GDM1 (cell line): ENCODE results near the gene GPR137.
"Not testable (repeated sequence)": the region's sequence is repeated elsewhere in the genome, so short reads cannot be mapped to it uniquely, and the experiment has no call there.

Experiments
- DNase-seq: peaks from one replicate; lab custom pipeline; 2025; lab: John Stamatoyannopoulos, UW

The GPR137 gene, protein sequence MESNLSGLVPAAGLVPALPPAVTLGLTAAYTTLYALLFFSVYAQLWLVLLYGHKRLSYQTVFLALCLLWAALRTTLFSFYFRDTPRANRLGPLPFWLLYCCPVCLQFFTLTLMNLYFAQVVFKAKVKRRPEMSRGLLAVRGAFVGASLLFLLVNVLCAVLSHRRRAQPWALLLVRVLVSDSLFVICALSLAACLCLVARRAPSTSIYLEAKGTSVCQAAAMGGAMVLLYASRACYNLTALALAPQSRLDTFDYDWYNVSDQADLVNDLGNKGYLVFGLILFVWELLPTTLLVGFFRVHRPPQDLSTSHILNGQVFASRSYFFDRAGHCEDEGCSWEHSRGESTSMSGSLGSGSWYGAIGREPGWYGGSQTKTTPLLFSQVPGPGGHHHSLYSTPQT

DNA sequence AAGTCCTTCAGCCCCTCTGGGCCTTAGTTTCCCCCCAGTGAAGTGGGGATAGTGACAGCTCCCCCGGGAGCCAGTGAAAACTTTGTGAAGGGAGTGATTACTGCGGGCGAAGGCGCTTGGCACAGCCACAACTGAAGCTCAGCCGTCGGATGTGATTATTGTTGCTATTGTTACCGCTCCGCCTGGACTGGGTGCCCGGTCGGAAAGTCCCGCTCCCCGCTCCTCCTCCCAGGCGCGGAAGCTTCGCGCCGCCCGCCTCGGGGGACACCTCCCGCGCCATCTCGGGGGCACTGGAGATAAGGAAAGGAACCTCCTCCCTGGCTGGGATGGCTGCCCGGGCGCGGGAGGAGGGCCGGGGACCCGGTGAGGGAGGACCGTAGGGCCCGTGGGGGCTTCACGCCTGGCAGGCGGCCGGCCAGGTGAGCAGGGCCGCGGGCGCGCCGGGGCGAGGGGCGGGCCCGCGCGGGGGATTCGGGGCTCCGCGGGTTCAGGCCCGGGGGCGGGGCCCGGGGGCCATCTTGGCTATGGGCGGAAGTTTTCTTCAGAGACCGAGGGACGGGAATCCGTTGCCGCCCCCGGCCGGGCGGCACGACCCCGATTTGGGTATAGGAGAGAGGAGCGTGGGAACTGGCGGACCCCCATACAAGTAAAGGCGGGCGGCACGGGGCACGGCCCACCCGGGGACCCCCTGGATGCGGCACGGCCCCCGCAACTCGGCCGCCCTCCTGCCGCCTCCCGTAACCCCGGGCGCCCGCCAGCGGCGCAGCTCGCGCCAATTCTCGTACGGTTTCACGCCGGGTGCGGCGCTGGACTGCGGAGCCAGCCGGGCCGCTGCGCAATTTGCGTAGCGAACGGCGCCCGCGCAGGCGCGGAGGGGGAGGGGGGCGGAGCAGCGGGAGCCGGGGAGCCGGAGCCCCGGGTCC is at the start of gene GPR137:
Gene GPR137, plus strand, starts transcription at position 887 of the 923 bp plus-strand sequence. CDS start 677 bp downstream, outside the sequence.
- DNase-seq: peak; percentile 67

DNA sequence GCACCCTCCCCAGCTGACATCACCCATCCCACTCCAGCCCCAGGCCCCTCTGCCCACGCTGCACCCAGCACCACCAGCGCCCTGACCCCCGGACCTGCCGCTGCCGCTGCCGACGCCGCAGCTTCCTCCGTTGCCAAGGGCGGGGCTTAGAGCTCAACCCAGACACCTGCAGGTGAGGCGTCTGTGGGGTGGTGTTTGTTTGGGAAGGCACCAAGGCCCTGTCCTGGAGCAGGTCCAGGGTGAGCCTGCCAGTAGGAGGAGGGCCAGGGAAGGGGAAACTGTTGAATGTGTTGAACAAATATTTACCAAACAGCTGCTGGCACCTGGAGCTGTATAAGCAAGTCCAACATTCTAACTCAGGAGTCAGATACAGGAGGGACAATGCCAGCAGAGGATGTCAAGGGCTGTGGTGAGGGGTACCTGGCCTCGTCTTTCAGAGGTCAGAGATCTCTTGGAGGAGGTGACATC is 48.1 kb upstream of the GPR137 start:
- DNase-seq: no peak

DNA sequence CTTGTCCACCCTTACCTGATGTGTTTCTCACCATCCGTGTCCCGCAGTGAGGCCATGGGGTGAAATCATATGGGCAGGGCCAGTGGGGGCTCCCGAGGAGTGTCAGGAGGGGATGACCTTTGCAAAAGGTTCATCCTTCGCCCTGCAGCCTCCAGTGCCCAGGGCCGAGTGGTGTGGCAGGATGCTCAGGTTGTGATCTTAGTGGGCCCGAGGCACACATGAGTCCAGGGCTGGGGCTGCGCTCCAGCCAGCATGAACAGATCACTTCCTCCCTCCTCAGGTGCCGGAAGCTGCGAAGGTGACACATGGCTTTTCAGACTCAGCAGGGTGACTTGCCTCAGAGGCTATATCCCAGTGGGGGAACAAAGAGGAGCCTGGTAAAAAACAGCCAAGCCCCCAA is 47.6 kb upstream of the GPR137 start:
- no peak for DNase-seq

DNA sequence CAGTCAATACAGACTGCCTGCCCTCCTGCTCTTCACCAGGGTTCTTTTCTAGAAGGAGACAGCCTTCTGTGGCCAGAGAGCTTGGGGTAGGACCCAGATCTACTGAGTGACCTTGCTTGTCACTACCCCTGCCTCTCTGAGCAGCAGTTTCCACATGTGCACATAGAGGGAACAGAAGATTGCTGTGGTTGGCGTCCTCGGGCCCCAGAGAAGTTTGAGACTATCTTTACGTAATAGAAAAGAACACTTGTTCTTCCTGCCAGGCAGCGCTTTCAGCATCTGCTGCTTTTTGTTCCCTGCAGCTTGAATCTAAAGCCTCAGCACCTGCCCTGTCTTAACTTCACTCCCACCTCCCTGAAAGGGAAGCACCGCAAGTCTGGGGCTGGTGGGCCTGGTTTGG is 46.6 kb upstream of the GPR137 start:
- DNase-seq: no peak

DNA sequence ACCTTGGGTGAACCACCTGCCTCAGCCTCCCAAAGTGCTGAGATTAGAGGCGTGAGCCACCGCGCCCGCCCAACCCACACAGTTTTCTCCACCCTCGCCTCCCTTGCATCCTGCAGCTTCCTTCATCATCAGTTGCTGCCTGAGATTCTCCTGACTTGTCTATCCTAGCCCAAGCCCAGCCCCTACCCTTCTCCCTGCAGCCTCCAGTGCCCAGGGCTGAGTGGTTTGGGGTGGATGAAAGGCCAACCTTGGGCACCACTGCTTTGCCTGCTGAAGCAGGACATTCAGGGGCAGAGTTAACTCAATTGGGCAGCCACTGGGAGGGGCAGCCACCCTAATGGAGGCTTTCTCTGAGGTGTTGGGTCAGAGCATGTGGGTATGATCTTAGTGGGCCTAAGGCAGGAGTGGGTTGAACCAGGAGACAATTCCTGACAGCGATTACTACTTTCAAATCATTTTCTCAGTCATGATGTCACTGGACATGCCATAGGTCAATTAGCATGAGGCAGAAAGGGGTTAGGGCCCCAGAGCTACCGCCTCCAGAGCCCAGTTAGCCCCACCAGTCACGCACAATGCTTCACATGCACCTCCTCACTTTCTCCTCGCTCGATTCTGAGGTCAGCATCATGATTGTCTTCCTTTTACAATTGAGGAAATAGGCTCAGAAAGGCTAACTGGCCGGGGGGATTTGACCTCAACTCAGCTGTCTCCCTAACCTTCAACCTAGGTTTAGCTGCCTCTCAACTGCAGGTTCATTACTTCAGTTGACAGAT is 45.8 kb upstream of the GPR137 start:
- DNase-seq: no peak

DNA sequence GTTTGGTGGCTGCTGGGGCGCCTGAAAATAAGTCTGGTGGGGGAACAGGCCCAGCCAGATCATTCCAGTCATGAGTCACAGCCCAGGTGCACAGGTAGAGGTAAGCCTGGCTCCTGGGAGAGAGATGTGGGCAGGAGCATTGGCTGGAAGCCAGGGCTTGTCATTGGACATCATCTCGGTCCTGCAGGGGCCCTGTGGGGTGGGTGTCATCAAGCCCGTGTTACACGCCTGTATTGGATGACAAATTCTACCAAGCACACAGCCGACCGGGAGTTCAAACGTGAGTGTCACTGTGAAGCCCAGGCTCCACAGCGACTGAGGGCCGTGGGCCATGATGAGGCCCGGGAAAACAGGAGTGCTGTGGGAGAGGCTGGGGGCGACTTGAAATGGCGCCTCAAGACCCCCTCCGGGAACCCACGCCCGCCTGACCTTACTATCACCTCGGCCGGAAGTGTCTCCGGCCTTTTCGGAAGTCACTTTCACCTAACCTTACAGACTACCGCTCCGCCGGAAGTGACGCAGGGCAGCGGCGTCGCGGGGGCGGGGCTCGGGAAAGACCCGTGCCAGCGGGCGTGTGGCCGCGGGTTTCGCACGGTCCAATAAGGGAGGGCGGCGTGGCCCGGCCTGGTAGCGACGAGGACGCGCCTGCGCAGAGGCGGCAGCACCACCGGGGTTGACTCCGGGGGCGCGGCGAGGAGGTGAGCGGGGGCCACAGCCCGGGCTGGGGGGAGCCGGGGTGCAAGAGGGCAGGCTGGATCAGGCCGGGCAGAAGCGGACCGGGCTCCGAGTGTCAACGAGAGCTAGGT is 45.0 kb upstream of the GPR137 start, which contains the start of gene FKBP2:
Gene FKBP2, plus strand, starts transcription at position 661 of the 806 bp plus-strand sequence. CDS start 1,293 bp downstream, outside the sequence.
- DNase-seq: peak; percentile 96

DNA sequence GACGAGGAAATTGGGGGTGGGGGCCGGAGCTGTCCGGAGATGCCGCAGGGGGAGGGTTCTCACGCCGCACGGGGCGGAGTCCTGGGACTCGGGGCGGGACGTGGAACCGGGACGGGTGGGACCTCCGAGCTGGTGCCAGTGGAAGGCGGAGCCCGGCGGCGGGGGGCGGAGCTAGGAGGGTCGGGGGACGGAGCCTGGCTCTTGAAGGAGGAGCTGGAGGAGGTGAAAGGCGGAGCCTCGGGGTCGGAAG is 44.5 kb upstream of the GPR137 start:
- peak; percentile 100 for DNase-seq

DNA sequence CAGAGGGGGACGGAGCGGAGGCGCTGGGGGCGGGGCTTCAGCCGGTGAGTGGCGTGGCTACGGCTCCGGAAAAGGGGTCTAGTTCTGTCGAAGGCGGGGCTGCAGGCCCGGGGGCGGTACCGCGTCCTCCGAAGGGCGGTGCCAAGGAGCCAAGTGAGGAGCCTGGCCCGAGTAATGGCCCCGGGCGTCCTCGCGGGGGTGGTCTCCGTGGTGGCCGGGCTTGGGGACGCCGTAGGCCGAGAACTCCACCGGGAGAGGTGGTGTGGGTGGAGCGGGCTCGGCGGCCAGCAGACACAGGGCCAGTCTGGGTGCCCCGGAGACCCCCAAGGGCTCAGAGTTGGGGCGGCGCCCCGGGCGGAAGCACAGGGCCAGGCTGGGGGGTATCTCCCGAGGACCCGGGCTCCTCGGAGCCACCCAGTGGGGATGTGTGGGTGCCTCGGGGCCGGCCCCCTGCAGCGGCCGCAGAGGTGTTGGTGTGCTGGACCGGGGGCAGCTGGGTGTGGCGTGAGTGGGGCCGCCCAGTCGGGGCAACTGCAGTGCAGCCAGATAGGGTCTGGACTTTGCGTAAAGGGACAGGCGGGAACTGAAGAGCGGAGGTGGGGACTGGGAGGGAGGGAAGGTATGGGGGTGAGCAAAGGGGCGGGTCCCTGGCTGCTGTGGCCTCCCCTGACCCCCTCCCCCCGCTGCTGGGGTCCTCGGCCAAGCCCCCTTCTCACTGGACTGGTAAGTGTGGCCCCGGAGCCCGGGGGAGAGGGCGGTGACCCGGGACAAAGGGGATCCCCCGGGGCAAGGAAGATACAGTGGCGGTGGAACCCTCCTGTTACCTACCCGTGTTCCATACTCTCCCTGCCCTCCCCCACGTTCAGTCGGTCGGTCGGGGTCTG is 43.9 kb upstream of the GPR137 start:
- DNase-seq: no peak

DNA sequence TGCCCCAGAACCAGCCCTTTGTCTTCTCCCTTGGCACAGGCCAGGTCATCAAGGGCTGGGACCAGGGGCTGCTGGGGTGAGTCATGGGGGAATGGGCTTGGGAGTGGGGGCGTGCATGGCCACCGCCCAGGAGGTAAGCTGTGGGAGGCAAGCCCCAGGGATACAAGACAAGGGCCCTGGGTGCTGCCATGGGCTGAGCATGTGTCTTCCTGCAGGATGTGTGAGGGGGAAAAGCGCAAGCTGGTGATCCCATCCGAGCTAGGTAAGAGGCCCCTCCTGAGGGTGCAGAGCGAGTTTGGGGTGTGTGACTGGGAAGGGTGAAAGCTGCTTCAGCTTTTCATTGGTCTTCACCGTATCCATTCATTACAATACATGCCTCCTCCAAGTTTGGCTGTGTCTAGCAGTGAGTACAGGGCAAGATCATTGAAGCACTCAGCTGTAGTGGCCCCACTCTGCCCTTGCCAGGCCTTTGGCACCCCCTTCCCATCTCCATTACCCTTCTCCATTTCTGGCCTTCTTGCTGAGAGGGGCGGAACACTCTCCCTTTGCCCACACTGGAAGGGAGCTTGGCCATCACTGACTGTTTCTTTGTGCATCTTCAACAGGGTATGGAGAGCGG is 42.3 kb upstream of the GPR137 start:
- DNase-seq: no peak

DNA sequence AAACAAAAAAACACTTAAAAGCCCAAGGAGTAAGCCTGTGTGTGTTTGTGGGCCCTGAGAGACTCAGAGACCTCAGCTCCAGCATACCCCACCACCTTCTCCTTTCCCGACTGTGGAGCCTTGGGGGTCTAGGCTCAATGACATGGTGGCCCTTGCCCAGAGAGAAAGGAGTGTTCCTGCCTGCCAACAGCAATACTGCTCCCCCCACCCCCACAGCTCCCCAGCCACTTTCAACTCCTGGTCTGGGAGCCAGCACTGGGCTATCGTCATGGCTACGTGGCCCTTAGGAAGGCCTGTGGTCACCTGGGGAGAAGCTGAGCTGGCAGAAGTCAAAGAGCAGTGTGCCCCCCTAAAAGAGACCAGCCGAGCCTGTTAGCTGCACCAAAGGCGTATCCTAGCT is 41.5 kb upstream of the GPR137 start:
- DNase-seq: no peak

DNA sequence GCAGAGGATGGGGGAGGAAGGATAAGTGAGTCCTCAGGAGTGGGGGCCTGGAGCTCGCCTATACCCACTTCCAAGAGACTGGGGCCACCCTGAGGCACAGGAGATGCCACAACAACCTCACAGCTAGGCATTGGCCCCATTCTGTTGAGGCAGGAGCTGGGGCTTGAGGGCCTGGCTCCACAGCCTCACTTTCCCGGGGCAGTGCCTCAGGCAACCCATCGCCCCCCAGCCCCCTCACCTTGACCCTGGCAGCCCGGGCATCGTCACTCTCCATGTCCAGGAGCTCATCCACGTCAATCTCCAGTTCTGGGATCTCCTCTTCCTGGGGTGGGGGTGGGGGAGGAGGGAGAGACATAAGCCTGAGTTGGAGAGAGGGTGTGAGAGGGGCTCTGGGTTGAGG is 40.7 kb upstream of the GPR137 start:
- no peak for DNase-seq

DNA sequence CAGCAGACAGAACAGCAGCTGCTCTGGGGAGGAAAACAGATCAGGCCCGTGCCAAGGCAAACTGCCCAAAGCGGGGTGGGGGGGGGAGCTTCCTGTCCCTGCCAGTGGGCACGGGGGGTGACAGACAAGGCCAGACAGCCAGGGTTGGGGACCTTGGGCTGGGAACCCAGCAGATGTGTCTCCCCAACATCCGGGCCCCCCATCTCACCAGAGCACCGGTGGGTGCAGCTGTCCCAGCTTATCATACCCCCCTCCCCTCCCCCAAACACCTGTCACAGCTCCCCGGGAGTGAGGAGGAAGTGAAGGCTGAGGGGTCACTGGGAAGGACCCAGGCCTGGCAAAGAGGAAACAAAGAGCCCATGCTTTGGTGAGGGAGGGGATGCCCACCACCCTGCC is 40.2 kb upstream of the GPR137 start:
- DNase-seq: no peak

DNA sequence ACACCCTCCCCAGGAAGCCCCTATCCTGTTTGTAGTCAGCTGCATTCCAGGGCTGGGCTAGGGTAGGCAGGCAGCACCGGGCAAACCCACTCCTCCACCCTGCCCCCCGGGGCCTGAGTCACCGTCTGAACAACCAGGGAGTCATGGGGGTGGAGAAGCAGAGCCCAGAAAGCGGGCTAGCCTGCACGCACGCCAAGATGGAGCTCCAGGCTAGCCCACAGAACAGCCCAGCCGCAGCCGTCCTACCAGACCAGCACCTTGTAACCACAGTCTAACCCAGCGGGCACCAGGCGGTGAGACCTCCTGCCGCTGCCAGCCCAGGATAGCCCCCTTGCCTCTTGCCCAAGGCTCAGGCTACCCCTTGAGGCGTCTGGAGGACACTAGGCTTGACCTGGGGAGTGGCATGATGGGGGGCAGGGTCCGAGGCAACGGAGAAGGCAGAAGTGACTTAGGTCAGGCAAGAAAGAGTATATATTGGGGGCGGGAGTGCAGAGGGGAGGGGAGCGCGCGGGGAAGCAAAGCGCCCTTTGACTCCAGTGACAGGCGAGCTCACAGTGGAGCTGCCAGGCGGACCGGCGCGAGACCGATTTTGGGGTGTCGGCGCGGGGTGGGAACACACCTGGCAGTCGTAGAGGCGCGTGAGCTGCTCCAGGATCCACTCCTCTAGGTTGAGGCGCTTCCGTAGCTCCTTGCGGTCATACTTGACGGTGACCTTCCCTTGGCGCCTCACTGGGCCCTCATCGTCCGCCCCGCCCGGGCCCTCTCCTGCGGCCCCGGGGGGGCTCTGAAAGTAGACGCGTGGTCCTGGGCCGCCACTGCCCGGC is 39.6 kb upstream of the GPR137 start:
- no peak for DNase-seq

DNA sequence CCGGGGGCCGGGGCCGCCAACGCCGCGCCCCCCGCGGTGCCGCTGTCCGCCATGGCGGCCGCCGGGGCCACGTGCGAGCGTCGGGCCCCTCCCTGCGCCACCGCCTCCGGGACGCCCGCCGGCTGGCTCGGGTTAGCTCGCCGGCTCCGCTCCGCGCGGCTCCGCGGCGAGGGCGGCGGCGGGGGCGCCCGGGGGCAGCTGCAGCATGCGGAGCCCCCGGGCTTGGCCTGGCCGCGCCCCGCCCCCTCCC is 39.1 kb upstream of the GPR137 start:
- not testable (repeated sequence) for DNase-seq

DNA sequence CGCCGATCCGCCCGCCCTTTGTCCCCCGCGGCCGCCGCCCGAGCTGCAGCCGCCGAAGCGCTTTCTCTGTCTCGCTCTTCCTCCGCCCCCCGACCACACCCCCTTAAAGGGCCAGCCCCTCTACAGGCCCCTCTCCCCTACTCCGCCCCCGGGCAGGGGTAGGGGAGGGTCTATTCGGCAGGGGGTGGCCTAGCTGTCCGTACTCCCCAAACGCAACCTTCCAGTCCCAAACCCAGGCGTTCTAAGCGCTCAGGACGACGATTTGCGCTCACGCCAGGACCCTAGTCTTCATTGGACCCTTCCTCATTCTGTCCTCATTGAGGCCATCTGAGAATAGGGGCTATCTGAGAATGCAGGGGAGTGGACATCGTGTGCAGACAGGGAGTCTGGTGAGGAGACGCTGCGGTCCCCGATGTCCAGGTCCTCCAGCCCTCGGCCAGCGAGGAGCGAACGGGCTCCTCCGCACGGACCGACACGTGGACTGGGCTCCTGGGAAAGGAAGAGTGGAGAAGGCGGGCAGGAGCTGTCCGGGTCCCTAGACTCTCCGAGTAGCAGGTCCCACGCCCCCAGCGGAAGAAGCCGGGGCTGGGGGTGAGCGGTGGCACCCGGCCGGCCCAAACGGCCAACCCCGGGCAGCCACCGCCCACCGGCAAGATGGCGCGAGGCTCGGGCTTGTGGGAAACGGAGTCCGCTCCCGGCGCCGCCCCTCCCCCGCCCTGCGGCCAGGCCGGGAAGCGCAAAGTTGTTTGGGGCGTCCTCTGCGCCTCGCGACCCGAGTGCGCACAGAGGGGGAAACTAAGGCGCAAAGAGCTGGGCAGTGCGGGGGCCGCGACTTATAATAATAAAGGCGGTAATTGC is 38.5 kb upstream of the GPR137 start, which contains the start of gene PPP1R14B:
Gene PPP1R14B, minus strand, starts transcription at position 73 of the 858 bp plus-strand sequence. CDS start 270 bp downstream, outside the sequence.
- peak; percentile 69 for DNase-seq

DNA sequence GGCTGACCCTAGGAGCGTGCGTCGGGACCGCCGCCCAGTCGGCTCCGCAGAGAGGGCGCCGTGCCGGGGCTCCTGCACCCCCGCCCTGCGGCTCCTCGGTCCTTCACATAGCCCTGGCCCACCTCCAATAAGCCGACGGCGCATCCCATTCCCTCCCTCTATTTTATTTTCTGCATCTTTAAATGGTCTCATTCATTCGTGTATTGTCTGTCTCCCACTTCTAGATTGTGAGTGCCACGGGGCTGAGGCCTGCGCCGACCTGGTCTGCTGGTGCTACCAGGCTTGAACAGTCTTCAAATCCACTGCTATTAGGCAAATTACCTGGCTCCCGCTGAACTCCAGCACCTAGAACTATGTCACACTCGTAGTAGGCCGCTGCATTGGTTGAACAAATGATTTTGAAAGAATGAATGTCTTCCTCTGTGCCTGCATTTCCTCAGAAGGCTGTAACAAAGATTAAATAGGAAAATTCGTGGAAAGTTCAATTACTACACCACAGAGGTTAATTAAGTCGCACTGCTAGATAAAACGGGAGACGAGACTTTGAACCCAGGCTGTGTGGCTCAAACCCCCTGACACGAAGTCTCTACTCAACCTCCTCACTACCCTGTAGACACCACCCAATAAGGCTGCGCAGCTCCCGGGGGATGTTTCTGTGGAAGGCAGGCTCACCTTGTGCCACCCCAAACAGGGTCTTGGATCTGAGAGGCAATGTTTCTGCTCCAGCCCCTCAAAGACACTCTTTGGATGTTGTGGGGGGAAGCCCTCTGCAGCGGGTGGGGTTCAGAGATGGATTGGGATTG is 37.7 kb upstream of the GPR137 start:
- no peak for DNase-seq

DNA sequence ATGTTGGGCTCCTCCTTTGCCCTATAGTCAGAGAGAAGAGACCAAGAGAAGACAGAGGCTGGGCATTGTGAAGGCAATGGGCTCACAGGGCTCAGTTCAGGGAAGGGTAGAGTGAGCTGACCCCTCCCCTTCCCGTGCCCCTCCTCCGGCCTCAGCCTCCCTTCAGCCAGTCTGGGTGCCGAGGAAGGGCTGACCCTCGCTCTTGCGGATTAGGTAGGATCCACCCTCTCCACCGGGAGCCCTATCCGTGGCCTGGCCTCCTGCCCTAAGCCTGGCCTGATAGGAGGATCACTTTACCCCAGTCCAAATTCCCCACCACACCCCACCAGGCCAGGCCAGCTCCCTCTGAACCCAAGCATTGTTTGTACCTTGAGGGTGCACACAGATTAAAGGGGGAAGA is 37.1 kb upstream of the GPR137 start:
- DNase-seq: no peak
